Mesenchymal stem cell (in vitro differentiated cells and primary cell): ENCODE measurements around the gene CCDC82.
A peak's percentile ranks its signal among the peaks of the same experiment; 100 is the strongest.

ENCODE experiments used
- DNase-seq: peaks from one replicate; pipeline ENCODE4 v3.0.0-alpha.2; 2013
- H2AFZ ChIP-seq: one replicate; pipeline ENCODE4 v1.6.1; 2013; ENCODE audit warnings: low read depth, mild to moderate bottlenecking, control low read depth, inconsistent platforms, low read length, moderate library complexity
- H2AK5ac ChIP-seq: 2 replicates; pipeline ENCODE4 v1.6.1; 2013; ENCODE audit warnings: low read length, moderate library complexity, mild to moderate bottlenecking, inconsistent platforms; ENCODE audit not compliant: severe bottlenecking
- H2BK120ac ChIP-seq: one replicate; pipeline ENCODE4 v1.6.1; 2013; ENCODE audit warnings: low read depth, mild to moderate bottlenecking, inconsistent platforms, low read length, moderate library complexity
- H2BK12ac ChIP-seq, 2 experiments: one replicate each; pipeline ENCODE4 v1.6.1; 2013; ENCODE audit warnings: inconsistent platforms in 2 of 2, low read length in 2 of 2, mild to moderate bottlenecking in 2 of 2, moderate library complexity in 2 of 2, control low read depth in 1 of 2
- H2BK15ac ChIP-seq: one replicate; pipeline ENCODE4 v1.6.1; 2013; ENCODE audit warnings: mild to moderate bottlenecking, low read depth, inconsistent platforms; ENCODE audit not compliant: poor library complexity, severe bottlenecking
- H2BK5ac ChIP-seq: 2 replicates; pipeline ENCODE4 v1.6.1; 2013; ENCODE audit warnings: low read depth, mild to moderate bottlenecking, low read length, control low read depth, inconsistent platforms; ENCODE audit not compliant: poor library complexity, severe bottlenecking
- H3K14ac ChIP-seq, 2 experiments: one replicate each; pipeline ENCODE4 v1.6.1; 2013; ENCODE audit warnings: inconsistent platforms in 2 of 2, low read length in 2 of 2, control low read depth in 1 of 2, mild to moderate bottlenecking in 1 of 2, moderate library complexity in 1 of 2
- H3K18ac ChIP-seq, 2 experiments: one replicate each; pipeline ENCODE4 v1.6.1; 2013; ENCODE audit warnings: inconsistent platforms in 2 of 2, low read length in 2 of 2, control low read depth in 1 of 2, low read depth in 1 of 2, mild to moderate bottlenecking in 1 of 2
- H3K23ac ChIP-seq, 2 experiments: one replicate each; pipeline ENCODE4 v1.6.1; 2013; ENCODE audit warnings: inconsistent platforms in 2 of 2, low read length in 2 of 2, mild to moderate bottlenecking in 2 of 2, moderate library complexity in 2 of 2, control low read depth in 1 of 2
- H3K27ac ChIP-seq: 2 replicates; pipeline ENCODE4 v1.5.1; 2013; ENCODE audit warnings: mild to moderate bottlenecking, moderate library complexity, low read length, control low read depth, inconsistent platforms; ENCODE audit not compliant: poor library complexity, severe bottlenecking
- H3K27me3 ChIP-seq, 2 experiments: 2 replicates each; pipeline versions ENCODE4 v1.6.1 to v1.7.0; 2013; ENCODE audit warnings: low read length in 2 of 2, mild to moderate bottlenecking in 2 of 2, moderate library complexity in 2 of 2, control low read depth in 1 of 2, inconsistent platforms in 1 of 2; ENCODE audit not compliant: control insufficient read depth in 1 of 2, insufficient read depth in 1 of 2
- H3K36me3 ChIP-seq, 2 experiments: 2 replicates each; pipeline versions ENCODE4 v1.6.1 to v1.7.0; 2013; ENCODE audit warnings: low read length in 2 of 2, control low read depth in 1 of 2, inconsistent platforms in 1 of 2, low read depth in 1 of 2, mild to moderate bottlenecking in 1 of 2; ENCODE audit not compliant: insufficient read depth in 2 of 2, control insufficient read depth in 1 of 2
- H3K4ac ChIP-seq, 2 experiments: one replicate each; pipeline ENCODE4 v1.6.1; 2013; ENCODE audit warnings: inconsistent platforms in 2 of 2, low read length in 2 of 2, mild to moderate bottlenecking in 2 of 2, moderate library complexity in 2 of 2, control low read depth in 1 of 2, low read depth in 1 of 2
- H3K4me1 ChIP-seq: 2 replicates; pipeline ENCODE4 v1.6.1; 2013; ENCODE audit warnings: low read depth, low read length, control low read depth; ENCODE audit not compliant: control insufficient read depth, insufficient read depth
- H3K4me2 ChIP-seq: 2 replicates; pipeline ENCODE4 v1.6.1; 2013; ENCODE audit warnings: low read length, mild to moderate bottlenecking, inconsistent platforms; ENCODE audit not compliant: poor library complexity, severe bottlenecking
- H3K4me3 ChIP-seq, 2 experiments: 2 replicates each; pipeline versions ENCODE4 v1.5.1 to v1.7.0; 2013; ENCODE audit warnings: low read length in 2 of 2, mild to moderate bottlenecking in 2 of 2, control low read depth in 1 of 2, low read depth in 1 of 2; ENCODE audit not compliant: insufficient read depth in 1 of 2
- H3K79me1 ChIP-seq: replicated peaks from 2 replicates; pipeline ENCODE4 v1.6.1; 2013; ENCODE audit warnings: mild to moderate bottlenecking, control low read depth, low read length, inconsistent platforms; ENCODE audit not compliant: poor library complexity, severe bottlenecking
- H3K9ac ChIP-seq: 2 replicates; pipeline ENCODE4 v1.7.0; 2013; ENCODE audit warnings: mild to moderate bottlenecking, low read length, moderate library complexity
- H3K9me3 ChIP-seq: 2 replicates; pipeline ENCODE4 v1.7.0; 2013; ENCODE audit warnings: mild to moderate bottlenecking, low read length; ENCODE audit not compliant: control insufficient read depth
- H4K8ac ChIP-seq: one replicate; pipeline ENCODE4 v1.6.1; 2013; ENCODE audit warnings: inconsistent platforms, mild to moderate bottlenecking, low read length, moderate library complexity
- H4K91ac ChIP-seq: one replicate; pipeline ENCODE4 v1.6.1; 2013; ENCODE audit warnings: mild to moderate bottlenecking, low read length, inconsistent platforms
- WGBS: methylation state at CpG from one replicate; pipeline ENCODE4 v1.1.7; 2013; ENCODE audit warnings: mixed read lengths; 5-methylcytosine and 5-hydroxymethylcytosine counted together

The CCDC82 gene

GRCh38 chr11:96338910-96339705 is 50.6 kb downstream of the CCDC82 start:
- Histone ChIP-seq H2AFZ (no peak overlapping the region), H2BK15ac (peak overlapping the region; percentile 85), H4K8ac (peak overlapping the region; percentile 83), H3K4me2 (peak overlapping the region; percentile 35), H4K91ac (peak overlapping the region; percentile 93), H3K4me3 (peak overlapping the region; percentile 20 to 95), H3K27me3 (no peaks in the 10 kb centered on the region), H3K79me1 (peaks cover 6% of the 10 kb centered on the region), H3K4ac (peak overlapping the region; percentile 77 to 79), H2AK5ac (peak overlapping the region; percentile 92), H2BK12ac (peak overlapping the region; percentile 29 to 75), H2BK120ac (peak overlapping the region; percentile 96), H3K36me3 (peaks cover 0 to 17% of the 10 kb centered on the region in 2 experiments), H3K27ac (peak overlapping the region; percentile 73), H3K9ac (peak overlapping the region; percentile 99), H3K9me3 (no peaks in the 10 kb centered on the region), H3K23ac (peak overlapping the region in 1 of 2 experiments; percentile 66), H2BK5ac (peak overlapping the region; percentile 58), H3K18ac (peak overlapping the region; percentile 88 to 91), H3K14ac (peak overlapping the region in 1 of 2 experiments; percentile 25), H3K4me1 (peaks cover 18% of the 10 kb centered on the region)
- WGBS, result 49% methylated on average over 11 of the region's 13 CpGs
- DNase-seq, result peak; percentile 80

- Histone ChIP-seq H3K27ac (no peak overlapping the region), H3K9ac (peak overlapping the region; percentile 99), H3K4me3 (peak overlapping the region in 1 of 2 experiments; percentile 95), H3K23ac (no peak overlapping the region), H3K4me2 (no peak overlapping the region), H3K4ac (no peak overlapping the region), H3K9me3 (no peaks in the 10 kb centered on the region), H3K36me3 (peaks cover 0 to 18% of the 10 kb centered on the region in 2 experiments), H3K4me1 (peaks cover 16% of the 10 kb centered on the region), H3K79me1 (peaks cover 4% of the 10 kb centered on the region), H2AFZ (no peak overlapping the region), H4K8ac (peak overlapping the region; percentile 24), H2BK120ac (no peak overlapping the region), H4K91ac (peak overlapping the region; percentile 68), H3K14ac (no peak overlapping the region), H2BK12ac (peak overlapping the region in 1 of 2 experiments; percentile 59), H2BK5ac (no peak overlapping the region), H3K27me3 (no peaks in the 10 kb centered on the region), H2BK15ac (no peak overlapping the region), H2AK5ac (no peak overlapping the region), H3K18ac (peak overlapping the region in 1 of 2 experiments; percentile 77)
- DNase-seq, result peak; percentile 84
- WGBS, result 24% methylated on average over 5 of the region's 6 CpGs
These were observed 51.9 kb downstream of the CCDC82 start for GRCh38 chr11:96337541-96338431.

GRCh38 chr11:96335388-96335787 is 54.3 kb downstream of the CCDC82 start:
- Histone ChIP-seq H3K14ac (no peak overlapping the region), H3K27ac (no peak overlapping the region), H2BK120ac (no peak overlapping the region), H4K91ac (no peak overlapping the region), H2AFZ (no peak overlapping the region), H3K4ac (peak overlapping the region in 1 of 2 experiments; percentile 40), H3K79me1 (peaks cover 4% of the 10 kb centered on the region), H2BK5ac (no peak overlapping the region), H3K9ac (no peak overlapping the region), H4K8ac (peak overlapping the region; percentile 59), H3K23ac (no peak overlapping the region), H3K4me3 (no peak overlapping the region), H3K4me2 (no peak overlapping the region), H2BK12ac (peak overlapping the region in 1 of 2 experiments; percentile 45), H3K4me1 (peaks cover 14% of the 10 kb centered on the region), H3K9me3 (no peaks in the 10 kb centered on the region), H3K18ac (peak overlapping the region; percentile 45 to 61), H2BK15ac (no peak overlapping the region), H3K27me3 (no peaks in the 10 kb centered on the region), H2AK5ac (no peak overlapping the region), H3K36me3 (peaks cover 0 to 22% of the 10 kb centered on the region in 2 experiments)
- WGBS, result 15% methylated on average over 4 of the region's 4 CpGs
- DNase-seq, result peak; percentile 95

GRCh38 chr11:96334219-96334618 is 55.5 kb downstream of the CCDC82 start:
- H4K91ac ChIP-seq, result no peak overlapping the region
- no peak overlapping the region for H3K4ac ChIP-seq
- no peak overlapping the region for H3K4me3 ChIP-seq
- H3K9ac ChIP-seq, result no peak overlapping the region
- H3K14ac ChIP-seq, result no peak overlapping the region
- H3K27me3 ChIP-seq, result no peaks in the 10 kb centered on the region
- DNase-seq, result no peak
- H2BK12ac ChIP-seq, result no peak overlapping the region
- H2BK5ac ChIP-seq, result no peak overlapping the region
- no peak overlapping the region for H3K18ac ChIP-seq
- no peak overlapping the region for H4K8ac ChIP-seq
- H2BK15ac ChIP-seq, result no peak overlapping the region
- no peak overlapping the region for H3K23ac ChIP-seq
- no peak overlapping the region for H3K27ac ChIP-seq
- H3K4me1 ChIP-seq, result peaks cover 8% of the 10 kb centered on the region
- H3K79me1 ChIP-seq, result peaks cover 4% of the 10 kb centered on the region
- no peak overlapping the region for H2AK5ac ChIP-seq
- peaks cover 0 to 22% of the 10 kb centered on the region in 2 experiments for H3K36me3 ChIP-seq
- H3K9me3 ChIP-seq, result no peaks in the 10 kb centered on the region
- no peak overlapping the region for H3K4me2 ChIP-seq
- H2AFZ ChIP-seq, result no peak overlapping the region
- H2BK120ac ChIP-seq, result no peak overlapping the region
- WGBS, result 95% methylated on average over 4 of the region's 4 CpGs
